GM23338 (cell line): ENCODE measurements around the gene TAF1A.

Source experiments
- CREB1 ChIP-seq: fragments of 250-450 bp; sonication (Bioruptor Pico); IDR thresholded peaks from 2 replicates; pipeline ENCODE4 v1.5.0; 2020; ENCODE audit warnings: low read depth, mild to moderate bottlenecking, moderate library complexity
- CTCF ChIP-seq, 2 experiments: fragments of 200-600 bp in 1 of 2; sonication (generic) in 1 of 2; conservative IDR thresholded peaks; 2 replicates each; pipeline versions ENCODE4 v1.5.1 to v1.6.1; 2016 to 2017; ENCODE audit warnings: antibody characterized with exemption in 2 of 2, low read depth in 2 of 2, mild to moderate bottlenecking in 2 of 2, moderate library complexity in 1 of 2

GRCh38 chr1:222579316-222579715 is 10.4 kb downstream of the TAF1A start:
- TF ChIP-seq CTCF (conservative IDR thresholded peaks at IDR 0.05; ENCODE audit: low read depth in 2 of 2), result no peak
- no peak for TF ChIP-seq CREB1
